NCI-H1930 (cell line): ENCODE measurements around the gene CELF1.

ENCODE experiments used
- DNase-seq, 2 experiments: peaks; one replicate each; lab custom pipeline; 2025; lab: John Stamatoyannopoulos, UW

The CELF1 gene

DNA sequence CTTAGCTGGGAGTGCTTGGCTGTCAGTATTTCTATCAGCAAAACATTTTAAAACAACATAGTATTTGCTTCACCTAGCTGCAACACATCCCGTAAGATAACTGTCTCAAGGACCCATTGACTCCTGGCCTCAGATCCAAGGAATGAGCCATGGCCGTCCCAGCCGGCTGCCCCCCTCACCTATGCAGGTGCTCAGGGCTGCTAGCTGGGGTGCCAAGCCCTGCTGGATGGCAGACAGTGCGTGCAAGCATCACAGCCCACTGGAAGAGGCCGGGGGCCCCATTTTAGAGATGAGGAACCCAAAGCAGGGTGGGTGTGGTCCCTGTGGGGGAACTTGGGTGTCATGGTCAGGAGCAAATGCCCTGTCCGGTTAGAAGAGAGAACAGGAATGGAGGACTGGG is 135.2 kb downstream of the CELF1 start:
- DNase-seq: no peak

DNA sequence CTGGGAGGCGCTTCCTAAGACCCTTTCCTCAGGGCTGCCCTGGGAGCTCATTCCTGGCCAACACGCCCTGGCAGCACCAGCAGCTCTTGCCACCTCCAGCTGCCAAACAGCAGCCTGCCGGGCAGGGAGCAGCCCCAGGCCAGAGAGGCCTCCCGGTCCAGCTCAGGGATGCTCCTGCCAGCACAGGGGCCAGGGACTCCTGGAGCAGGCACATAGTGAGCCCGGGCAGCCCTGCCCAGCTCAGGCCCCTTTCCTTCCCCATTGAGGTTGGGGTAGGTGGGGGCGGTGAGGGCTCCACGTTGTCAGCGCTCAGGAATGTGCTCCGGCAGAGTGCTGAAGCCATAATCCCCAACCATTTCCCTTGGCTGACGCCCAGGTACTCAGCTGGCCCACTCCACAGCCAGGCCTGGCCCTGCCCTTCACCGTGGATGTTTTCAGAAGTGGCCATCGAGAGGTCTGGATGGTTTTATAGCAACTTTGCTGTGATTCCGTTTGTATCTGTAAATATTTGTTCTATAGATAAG is 136.9 kb downstream of the CELF1 start:
- no peak for DNase-seq
